Chondrocyte (in vitro differentiated cells): ENCODE results near the gene RAB44. TPM values are rescaled to one million over a fixed set of nuclear protein-coding genes. Genes with fewer than 3 reads are reported as not detected.

Experiments
- DNase-seq: peaks from one replicate; pipeline ENCODE4 v3.0.0; 2021; ENCODE audit warnings: mixed read lengths, low spot score
- H3K27ac Mint-ChIP-seq: one replicate; pipeline ENCODE4 v1.8.0; 2021; ENCODE audit warnings: mild to moderate bottlenecking, moderate library complexity, mixed read lengths; ENCODE audit not compliant: unreplicated experiment
- H3K27me3 Mint-ChIP-seq: 2 replicates; pipeline ENCODE4 v1.8.0; 2021; ENCODE audit warnings: low read depth, mixed read lengths
- H3K36me3 Mint-ChIP-seq: 2 replicates; pipeline ENCODE4 v1.8.0; 2021; ENCODE audit warnings: low read depth, mixed read lengths
- H3K4me1 Mint-ChIP-seq: 2 replicates; pipeline ENCODE4 v1.8.0; 2021; ENCODE audit warnings: low read depth, mild to moderate bottlenecking, mixed read lengths
- H3K4me3 Mint-ChIP-seq: one replicate; pipeline ENCODE4 v1.8.0; 2021; ENCODE audit warnings: mild to moderate bottlenecking, moderate library complexity, mixed read lengths; ENCODE audit not compliant: unreplicated experiment
- H3K9me3 Mint-ChIP-seq: 2 replicates; pipeline ENCODE4 v1.8.0; 2021; ENCODE audit warnings: low read depth, mixed read lengths
- total RNA-seq: library from RNA; stranded (reverse); gene quantifications from 3 replicates; pipeline ENCODE4 v1.2.1, GENCODE V29; 2021
- TF ChIP-seq, protein P1 (sequence below): fragments of 200-600 bp; sonication (generic); IDR thresholded peaks from 2 replicates; pipeline ENCODE4 v1.5.0; 2021; ENCODE audit warnings: antibody characterized with exemption, mild to moderate bottlenecking, moderate library complexity

RAB44 gene
- total RNA-seq, 1 donor from 2014 or later = not detected

DNA sequence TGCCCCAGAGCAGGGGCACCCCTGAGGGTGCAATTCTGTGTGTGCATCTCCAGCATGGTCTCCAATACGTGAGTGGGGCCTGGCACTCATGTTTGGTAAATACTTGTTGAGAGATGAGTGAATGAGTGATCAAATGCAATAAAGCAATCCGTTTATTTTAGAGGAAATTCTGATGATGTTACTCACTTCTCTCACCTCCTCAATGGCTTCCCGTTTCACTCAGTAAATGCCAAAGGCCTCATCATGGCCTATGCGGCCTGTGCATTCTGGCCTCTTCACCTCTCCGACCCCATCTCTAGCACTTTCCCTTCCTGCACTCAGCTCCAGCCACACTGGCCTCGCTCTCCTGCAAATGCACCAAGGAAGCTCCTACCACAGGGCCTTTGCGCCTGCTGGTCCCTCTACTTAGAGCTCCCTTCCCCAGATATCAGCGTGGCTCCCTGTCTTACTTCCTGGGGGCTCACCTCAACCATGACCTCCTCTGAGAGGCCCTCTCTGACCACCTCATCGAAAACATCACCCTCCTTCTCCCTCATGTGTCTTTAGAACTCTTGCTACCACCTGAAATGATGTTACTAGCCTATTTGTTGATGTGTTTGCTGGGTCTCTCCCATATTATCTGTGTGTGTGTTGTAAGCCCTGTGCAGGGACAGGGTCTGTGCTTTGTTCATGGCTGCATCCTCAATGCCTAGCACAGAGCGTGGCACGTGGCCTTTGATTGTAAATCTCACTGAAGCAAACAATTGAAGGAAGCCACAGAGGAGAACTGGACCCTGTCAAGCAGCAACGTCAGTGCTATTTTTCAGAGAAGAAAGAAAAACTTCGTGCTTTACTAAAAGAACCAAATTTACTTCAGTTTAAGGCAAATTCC is 42.6 kb downstream of the RAB44 start:
- Mint-ChIP-seq H3K36me3 (no peaks in the 10 kb centered on the region), H3K4me3 (no peak overlapping the region), H3K9me3 (no peaks in the 10 kb centered on the region), H3K4me1 (peaks cover 8% of the 10 kb centered on the region), H3K27me3 (no peaks in the 10 kb centered on the region), H3K27ac (no peak overlapping the region)
- TF ChIP-seq, protein P1, sequence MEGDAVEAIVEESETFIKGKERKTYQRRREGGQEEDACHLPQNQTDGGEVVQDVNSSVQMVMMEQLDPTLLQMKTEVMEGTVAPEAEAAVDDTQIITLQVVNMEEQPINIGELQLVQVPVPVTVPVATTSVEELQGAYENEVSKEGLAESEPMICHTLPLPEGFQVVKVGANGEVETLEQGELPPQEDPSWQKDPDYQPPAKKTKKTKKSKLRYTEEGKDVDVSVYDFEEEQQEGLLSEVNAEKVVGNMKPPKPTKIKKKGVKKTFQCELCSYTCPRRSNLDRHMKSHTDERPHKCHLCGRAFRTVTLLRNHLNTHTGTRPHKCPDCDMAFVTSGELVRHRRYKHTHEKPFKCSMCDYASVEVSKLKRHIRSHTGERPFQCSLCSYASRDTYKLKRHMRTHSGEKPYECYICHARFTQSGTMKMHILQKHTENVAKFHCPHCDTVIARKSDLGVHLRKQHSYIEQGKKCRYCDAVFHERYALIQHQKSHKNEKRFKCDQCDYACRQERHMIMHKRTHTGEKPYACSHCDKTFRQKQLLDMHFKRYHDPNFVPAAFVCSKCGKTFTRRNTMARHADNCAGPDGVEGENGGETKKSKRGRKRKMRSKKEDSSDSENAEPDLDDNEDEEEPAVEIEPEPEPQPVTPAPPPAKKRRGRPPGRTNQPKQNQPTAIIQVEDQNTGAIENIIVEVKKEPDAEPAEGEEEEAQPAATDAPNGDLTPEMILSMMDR = no peak
- DNase-seq = no peak

DNA sequence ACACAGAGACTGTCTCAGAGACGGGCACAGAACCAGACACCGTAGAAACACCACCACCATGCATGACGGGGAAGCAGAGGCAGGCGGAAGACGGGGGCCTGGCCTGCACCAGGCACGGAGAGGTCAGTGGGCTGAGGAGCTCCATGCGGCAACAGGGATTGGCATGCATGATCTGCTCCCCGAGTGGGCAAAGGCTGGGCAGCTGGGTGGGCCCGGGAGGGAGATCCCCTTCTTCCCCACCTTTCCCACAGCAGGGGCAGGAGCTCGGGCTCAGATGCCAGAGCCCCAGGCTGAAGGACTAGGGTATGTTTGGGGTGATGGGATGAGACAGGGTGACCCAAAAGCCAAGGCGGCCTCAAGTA is 43.2 kb downstream of the RAB44 start:
- Mint-ChIP-seq H3K4me1 (peaks cover 2% of the 10 kb centered on the region), H3K9me3 (no peaks in the 10 kb centered on the region), H3K4me3 (no peak overlapping the region), H3K27me3 (no peaks in the 10 kb centered on the region), H3K36me3 (no peaks in the 10 kb centered on the region), H3K27ac (no peak overlapping the region)
- TF ChIP-seq, protein P1 = no peak
- no peak for DNase-seq

DNA sequence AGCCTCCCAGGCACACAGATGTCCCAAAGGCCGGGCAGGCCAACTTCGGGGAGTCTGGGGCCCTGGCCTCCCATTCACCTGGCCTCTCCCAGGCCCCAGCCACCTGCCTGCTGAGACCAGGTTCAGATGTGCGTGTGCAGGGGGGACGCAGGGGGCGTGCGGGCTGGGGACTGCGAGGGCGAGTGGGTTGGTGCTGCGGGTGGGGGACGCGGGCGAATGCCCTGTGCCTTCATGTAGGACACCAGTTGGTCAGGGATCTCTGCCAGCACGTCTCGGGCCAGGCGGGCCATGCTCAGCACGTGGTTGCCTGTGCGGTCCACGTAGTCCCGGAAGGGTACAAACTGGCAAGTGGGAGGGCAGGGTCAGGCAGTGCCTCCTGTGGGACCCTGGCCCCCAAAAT is 44.5 kb downstream of the RAB44 start:
- no peak for DNase-seq
- Mint-ChIP-seq H3K36me3 (peaks cover 2% of the 10 kb centered on the region), H3K9me3 (no peaks in the 10 kb centered on the region), H3K27ac (no peak overlapping the region), H3K27me3 (peaks cover 8% of the 10 kb centered on the region), H3K4me1 (no peaks in the 10 kb centered on the region), H3K4me3 (no peak overlapping the region)
- TF ChIP-seq, protein P1 = no peak

DNA sequence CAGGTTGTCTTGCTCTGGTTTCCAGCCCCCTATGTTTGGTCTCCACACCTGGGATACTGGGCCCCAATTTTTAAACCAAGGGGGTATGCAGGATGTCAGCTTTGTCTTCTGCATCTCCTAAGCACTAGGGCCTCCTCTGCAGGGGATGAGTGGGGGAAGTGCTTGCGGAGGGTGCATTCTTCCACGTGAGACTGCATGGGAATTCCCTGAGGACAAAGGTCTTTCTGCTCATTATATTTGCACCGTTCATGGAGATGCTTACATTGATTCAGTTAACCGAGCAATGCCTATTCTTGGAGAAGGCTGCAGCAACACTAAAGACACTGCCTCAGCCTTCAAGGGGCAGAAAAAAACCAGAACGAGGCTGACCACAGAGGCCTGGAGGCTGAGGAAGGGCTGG is 45.4 kb downstream of the RAB44 start:
- no peaks in the 10 kb centered on the region for H3K4me1 Mint-ChIP-seq
- DNase-seq = no peak
- TF ChIP-seq, protein P1 = no peak
- no peak overlapping the region for H3K4me3 Mint-ChIP-seq
- H3K27me3 Mint-ChIP-seq = peaks cover 9% of the 10 kb centered on the region
- H3K27ac Mint-ChIP-seq = no peak overlapping the region
- H3K9me3 Mint-ChIP-seq = no peaks in the 10 kb centered on the region
- H3K36me3 Mint-ChIP-seq = peaks cover 2% of the 10 kb centered on the region

DNA sequence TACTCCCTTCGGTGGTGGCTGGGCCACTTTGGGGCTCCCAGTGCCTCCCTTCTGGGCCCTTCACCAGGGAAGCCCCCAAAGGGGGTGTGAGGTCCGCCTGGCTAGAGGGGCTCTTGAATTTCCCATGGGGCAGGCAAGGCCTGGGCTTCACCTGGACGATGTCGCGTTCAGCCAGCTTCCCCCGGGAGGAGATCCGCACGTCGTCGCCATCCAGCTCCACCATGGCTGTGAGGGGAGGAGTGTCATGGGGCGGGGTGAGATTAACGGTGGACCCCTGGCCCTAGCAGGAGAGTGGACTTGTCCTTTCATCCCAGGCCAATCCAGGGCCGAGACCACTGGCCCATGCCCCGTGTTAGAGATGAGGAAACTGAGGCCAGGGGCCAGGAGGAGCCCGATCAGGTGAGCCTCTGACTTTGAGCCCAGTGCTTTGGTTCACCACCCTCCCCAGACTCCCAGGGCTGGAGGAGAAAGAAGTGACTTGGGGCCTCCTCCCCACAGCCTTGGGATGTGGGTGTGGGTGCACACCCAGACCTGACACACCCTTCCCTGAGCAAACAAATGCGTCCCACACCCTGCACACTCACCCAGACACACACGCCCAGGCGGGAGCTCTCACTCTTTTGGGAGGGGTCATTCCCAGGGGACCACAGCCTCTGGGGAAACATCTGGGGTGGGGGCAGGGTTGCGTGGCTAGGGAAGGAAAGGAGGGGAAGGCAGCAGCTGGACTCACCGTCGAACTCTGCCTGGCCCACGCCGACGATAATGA is 46.1 kb downstream of the RAB44 start:
- no peak overlapping the region for H3K4me3 Mint-ChIP-seq
- peaks cover 9% of the 10 kb centered on the region for H3K27me3 Mint-ChIP-seq
- H3K27ac Mint-ChIP-seq = no peak overlapping the region
- H3K9me3 Mint-ChIP-seq = peaks cover 4% of the 10 kb centered on the region
- H3K4me1 Mint-ChIP-seq = no peaks in the 10 kb centered on the region
- no peak for DNase-seq
- peaks cover 2% of the 10 kb centered on the region for H3K36me3 Mint-ChIP-seq
- TF ChIP-seq, protein P1 = no peak
